Thyroid gland (tissue), 4 donors: ENCODE results near the gene CCDC68.

Experiments
- POLR2A ChIP-seq, 2 donors: fragments of 450-650 bp; IDR thresholded peaks; one replicate each; pipeline ENCODE4 v1.6.1; 2017; ENCODE audit warnings: antibody characterized with exemption in 2 of 2, mild to moderate bottlenecking in 2 of 2, moderate library complexity in 1 of 2
- TF ChIP-seq, protein P1 (sequence below), 6 experiments: fragments of 200-600 bp in 3 of 6; fragments of 450-650 bp in 3 of 6; sonication (generic) in 3 of 6; IDR thresholded peaks; one replicate each; pipeline ENCODE4 v1.5.1; 2016 to 2019; ENCODE audit warnings: antibody characterized with exemption in 6 of 6, mild to moderate bottlenecking in 2 of 6, inconsistent platforms in 1 of 6, moderate library complexity in 1 of 6

GRCh38 chr18:54942569-54942968 lies 16.7 kb downstream of the CCDC68 start:
- TF ChIP-seq, protein P1, sequence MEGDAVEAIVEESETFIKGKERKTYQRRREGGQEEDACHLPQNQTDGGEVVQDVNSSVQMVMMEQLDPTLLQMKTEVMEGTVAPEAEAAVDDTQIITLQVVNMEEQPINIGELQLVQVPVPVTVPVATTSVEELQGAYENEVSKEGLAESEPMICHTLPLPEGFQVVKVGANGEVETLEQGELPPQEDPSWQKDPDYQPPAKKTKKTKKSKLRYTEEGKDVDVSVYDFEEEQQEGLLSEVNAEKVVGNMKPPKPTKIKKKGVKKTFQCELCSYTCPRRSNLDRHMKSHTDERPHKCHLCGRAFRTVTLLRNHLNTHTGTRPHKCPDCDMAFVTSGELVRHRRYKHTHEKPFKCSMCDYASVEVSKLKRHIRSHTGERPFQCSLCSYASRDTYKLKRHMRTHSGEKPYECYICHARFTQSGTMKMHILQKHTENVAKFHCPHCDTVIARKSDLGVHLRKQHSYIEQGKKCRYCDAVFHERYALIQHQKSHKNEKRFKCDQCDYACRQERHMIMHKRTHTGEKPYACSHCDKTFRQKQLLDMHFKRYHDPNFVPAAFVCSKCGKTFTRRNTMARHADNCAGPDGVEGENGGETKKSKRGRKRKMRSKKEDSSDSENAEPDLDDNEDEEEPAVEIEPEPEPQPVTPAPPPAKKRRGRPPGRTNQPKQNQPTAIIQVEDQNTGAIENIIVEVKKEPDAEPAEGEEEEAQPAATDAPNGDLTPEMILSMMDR (IDR thresholded peaks at IDR 0.05) = no peak
- TF ChIP-seq POLR2A (IDR thresholded peaks at IDR 0.05) = no peak
